Stimulated activated naive CD8-positive, alpha-beta T cell treated with anti-CD3 and anti-CD28 coated beads, Interleukin-15, amount 100 ng/mL, for 72 hours (primary cell): Measurements from ENCODE around the gene MT1G.
"Not testable (repeated sequence)": the region's sequence is repeated elsewhere in the genome, so short reads cannot be mapped to it uniquely, and the experiment has no call there.

Experiments used
- ATAC-seq: fragments of 150-1000 bp; cut with Tn5 transposase; 2 replicates; pipeline ENCODE4 v1.10.0; 2021; ENCODE audit warnings: mild to moderate bottlenecking, moderate library complexity
- DNase-seq, 2 donors: peaks; one replicate each; pipeline ENCODE4 v3.0.0; 2021 to 2022
- H3K27ac Mint-ChIP-seq, 2 donors: one replicate each; pipeline ENCODE4 v1.8.0; 2022; ENCODE audit warnings: mild to moderate bottlenecking in 2 of 2, mixed read lengths in 2 of 2, moderate library complexity in 2 of 2
- H3K27me3 Mint-ChIP-seq: one replicate; pipeline ENCODE4 v1.8.0; 2022; ENCODE audit warnings: mixed read lengths
- H3K4me1 Mint-ChIP-seq: one replicate; pipeline ENCODE4 v1.8.0; 2022; ENCODE audit warnings: mild to moderate bottlenecking, mixed read lengths
- H3K4me3 Mint-ChIP-seq, 2 donors: one replicate each; pipeline ENCODE4 v1.8.0; 2022; ENCODE audit warnings: mild to moderate bottlenecking in 2 of 2, mixed read lengths in 2 of 2, moderate library complexity in 1 of 2
- H3K9me3 Mint-ChIP-seq, 2 donors: one replicate each; pipeline ENCODE4 v1.8.0; 2022; ENCODE audit warnings: mixed read lengths in 2 of 2

MT1G gene

GRCh38 chr16:56667581-56668571 is at the start of gene MT1G:
Gene MT1G (minus strand): TSS chr16:56668065. CDS start chr16:56667993, 72 bp downstream.
- Mint-ChIP-seq H3K27me3 (peaks cover 68% of the 10 kb centered on the region), H3K4me1 (peaks cover 36% of the 10 kb centered on the region), H3K4me3 (peak within 1 kb of the TSS; percentile 71 to 78), H3K27ac (peak within 1 kb of the TSS; percentile 74 to 81), H3K9me3 (no peaks in the 10 kb centered on the region)
- peak; percentile 75 for ATAC-seq
- DNase-seq, result peak in 1 of 2 donors; percentile 66

- not testable (repeated sequence) for H3K4me1 Mint-ChIP-seq, H3K27ac Mint-ChIP-seq, H3K27me3 Mint-ChIP-seq, DNase-seq, H3K4me3 Mint-ChIP-seq, H3K9me3 Mint-ChIP-seq, ATAC-seq
Observed at GRCh38 chr16:56717532-56717931, 49.7 kb upstream of the MT1G start.

- Mint-ChIP-seq H3K4me3 (no peak overlapping the region), H3K27me3 (no peaks in the 10 kb centered on the region), H3K4me1 (peaks cover under 1% of the 10 kb centered on the region), H3K27ac (no peak overlapping the region), H3K9me3 (no peaks in the 10 kb centered on the region)
- ATAC-seq, result no peak
- DNase-seq, result no peak
Observed at GRCh38 chr16:56716761-56717160, 48.9 kb upstream of the MT1G start.

GRCh38 chr16:56715126-56715525 is 47.3 kb upstream of the MT1G start:
- Mint-ChIP-seq H3K27me3 (no peaks in the 10 kb centered on the region), H3K4me1 (peaks cover 15% of the 10 kb centered on the region), H3K27ac (no peak overlapping the region), H3K9me3 (no peaks in the 10 kb centered on the region), H3K4me3 (no peak overlapping the region)
- DNase-seq, result no peak
- no peak for ATAC-seq

GRCh38 chr16:56713794-56714193 is 45.9 kb upstream of the MT1G start:
- Mint-ChIP-seq H3K4me3 (no peak overlapping the region), H3K27ac (no peak overlapping the region), H3K4me1 (peaks cover 28% of the 10 kb centered on the region), H3K9me3 (no peaks in the 10 kb centered on the region), H3K27me3 (no peaks in the 10 kb centered on the region)
- DNase-seq (no peak), ATAC-seq (no peak)

GRCh38 chr16:56711862-56712261 is 44.0 kb upstream of the MT1G start:
- Mint-ChIP-seq H3K9me3 (no peaks in the 10 kb centered on the region), H3K27me3 (no peaks in the 10 kb centered on the region), H3K4me3 (no peak overlapping the region), H3K4me1 (peaks cover 40% of the 10 kb centered on the region), H3K27ac (no peak overlapping the region)
- no peak for ATAC-seq
- DNase-seq, result no peak

- peak overlapping the region; percentile 23 to 87 for H3K4me3 Mint-ChIP-seq
- ATAC-seq, result peak; percentile 33
- H3K27ac Mint-ChIP-seq, result peak overlapping the region; percentile 20 to 99
Observed at GRCh38 chr16:56710181-56710737, 42.4 kb upstream of the MT1G start.

GRCh38 chr16:56709443-56710040 is 41.7 kb upstream of the MT1G start:
- DNase-seq (peak in 1 of 2 donors; percentile 25), ATAC-seq (peak; percentile 63)
- Mint-ChIP-seq H3K4me1 (peaks cover 59% of the 10 kb centered on the region), H3K4me3 (peak overlapping the region; percentile 80 to 87), H3K9me3 (no peaks in the 10 kb centered on the region), H3K27me3 (no peaks in the 10 kb centered on the region), H3K27ac (peak overlapping the region; percentile 97 to 99)

More at GRCh38 chr16:56710181-56710737, 42.4 kb upstream of the MT1G start:
- peaks cover 56% of the 10 kb centered on the region for H3K4me1 Mint-ChIP-seq
- H3K9me3 Mint-ChIP-seq, result no peaks in the 10 kb centered on the region
- no peaks in the 10 kb centered on the region for H3K27me3 Mint-ChIP-seq
- no peak for DNase-seq

GRCh38 chr16:56708525-56709442 is 40.9 kb upstream of the MT1G start:
- peaks cover 59% of the 10 kb centered on the region for H3K4me1 Mint-ChIP-seq
- peak overlapping the region; percentile 97 to 99 for H3K27ac Mint-ChIP-seq
- no peaks in the 10 kb centered on the region for H3K27me3 Mint-ChIP-seq
- no peaks in the 10 kb centered on the region for H3K9me3 Mint-ChIP-seq
- DNase-seq, result peak; percentile 21 to 34
- ATAC-seq, result peak; percentile 77
- peak overlapping the region; percentile 80 to 87 for H3K4me3 Mint-ChIP-seq

GRCh38 chr16:56702836-56703235 is 35.0 kb upstream of the MT1G start:
- H3K9me3 Mint-ChIP-seq, result peaks cover 0 to 4% of the 10 kb centered on the region in 2 donors
- H3K4me1 Mint-ChIP-seq, result peaks cover 34% of the 10 kb centered on the region
- no peak for DNase-seq
- no peak for ATAC-seq
- H3K4me3 Mint-ChIP-seq, result no peak overlapping the region
- H3K27me3 Mint-ChIP-seq, result no peaks in the 10 kb centered on the region
- no peak overlapping the region for H3K27ac Mint-ChIP-seq

GRCh38 chr16:56701534-56701933 is 33.7 kb upstream of the MT1G start:
- Mint-ChIP-seq H3K27ac (peak overlapping the region in 1 of 2 donors; percentile 91), H3K27me3 (no peaks in the 10 kb centered on the region), H3K4me3 (no peak overlapping the region), H3K4me1 (peaks cover 28% of the 10 kb centered on the region), H3K9me3 (peaks cover 0 to 12% of the 10 kb centered on the region in 2 donors)
- ATAC-seq (no peak), DNase-seq (no peak)

GRCh38 chr16:56700631-56701030 is 32.8 kb upstream of the MT1G start:
- Mint-ChIP-seq H3K4me3 (no peak overlapping the region), H3K4me1 (peaks cover 19% of the 10 kb centered on the region), H3K9me3 (peaks cover 0 to 12% of the 10 kb centered on the region in 2 donors), H3K27ac (no peak overlapping the region), H3K27me3 (no peaks in the 10 kb centered on the region)
- no peak for ATAC-seq
- no peak for DNase-seq

GRCh38 chr16:56700195-56700594 is 32.3 kb upstream of the MT1G start:
- H3K27ac Mint-ChIP-seq, result no peak overlapping the region
- DNase-seq (no peak), ATAC-seq (no peak)
- H3K9me3 Mint-ChIP-seq, result peaks cover 0 to 12% of the 10 kb centered on the region in 2 donors
- no peak overlapping the region for H3K4me3 Mint-ChIP-seq
- no peaks in the 10 kb centered on the region for H3K27me3 Mint-ChIP-seq
- H3K4me1 Mint-ChIP-seq, result peaks cover 14% of the 10 kb centered on the region

GRCh38 chr16:56697456-56698155 is 29.7 kb upstream of the MT1G start:
- no peaks in the 10 kb centered on the region for H3K27me3 Mint-ChIP-seq
- H3K27ac Mint-ChIP-seq, result no peak overlapping the region
- H3K9me3 Mint-ChIP-seq, result peaks cover 0 to 12% of the 10 kb centered on the region in 2 donors
- H3K4me1 Mint-ChIP-seq, result peaks cover 12% of the 10 kb centered on the region
- DNase-seq (no peak), ATAC-seq (no peak)
- no peak overlapping the region for H3K4me3 Mint-ChIP-seq
